PFSK-1 (cell line): Measurements from ENCODE around the gene ZNF746. TPM values are rescaled to one million over a fixed set of nuclear protein-coding genes. Genes with fewer than 3 reads are reported as not detected.

Experiments
- FOXP2 ChIP-seq: optimal IDR thresholded peaks from 2 replicates; pipeline ENCODE3; 2011; ENCODE audit warnings: borderline replicate concordance, control low read depth, inconsistent platforms; ENCODE audit not compliant: insufficient read depth; ENCODE audit errors: extremely low read length, extremely low read depth
- POLR2AphosphoS5 ChIP-seq: IDR thresholded peaks from 2 replicates; pipeline ENCODE4 v1.6.1; 2012; ENCODE audit warnings: low read depth, mild to moderate bottlenecking, control low read depth, low read length, moderate library complexity
- SIN3A ChIP-seq: IDR thresholded peaks from 2 replicates; pipeline ENCODE4 v1.6.1; 2012; ENCODE audit warnings: mild to moderate bottlenecking, low read length, moderate library complexity, borderline replicate concordance; ENCODE audit not compliant: insufficient read depth
- TAF1 ChIP-seq: IDR thresholded peaks from 2 replicates; pipeline ENCODE4 v1.6.1; 2012; ENCODE audit warnings: low read length, control low read depth, borderline replicate concordance; ENCODE audit not compliant: insufficient read depth
- polyA plus RNA-seq: library from polyadenylated mRNA; unstranded; fragments of >200 nt; gene quantifications from one replicate; pipeline ENCODE4 v1.2.1, GENCODE V29; 2012; ENCODE audit warnings: low read depth, missing spikeins; ENCODE audit not compliant: insufficient read length
- TF ChIP-seq, protein P1 (sequence below), 2 experiments: IDR thresholded peaks; 2 replicates each; pipeline versions ENCODE4 v1.6.1 to v1.8.0; 2011 to 2012; ENCODE audit warnings: low read depth in 2 of 2, low read length in 2 of 2, control low read depth in 1 of 2, inconsistent platforms in 1 of 2, mild to moderate bottlenecking in 1 of 2, moderate library complexity in 1 of 2; ENCODE audit not compliant: insufficient read depth in 1 of 2

The ZNF746 gene
- polyA plus RNA-seq = 16.3 TPM

DNA sequence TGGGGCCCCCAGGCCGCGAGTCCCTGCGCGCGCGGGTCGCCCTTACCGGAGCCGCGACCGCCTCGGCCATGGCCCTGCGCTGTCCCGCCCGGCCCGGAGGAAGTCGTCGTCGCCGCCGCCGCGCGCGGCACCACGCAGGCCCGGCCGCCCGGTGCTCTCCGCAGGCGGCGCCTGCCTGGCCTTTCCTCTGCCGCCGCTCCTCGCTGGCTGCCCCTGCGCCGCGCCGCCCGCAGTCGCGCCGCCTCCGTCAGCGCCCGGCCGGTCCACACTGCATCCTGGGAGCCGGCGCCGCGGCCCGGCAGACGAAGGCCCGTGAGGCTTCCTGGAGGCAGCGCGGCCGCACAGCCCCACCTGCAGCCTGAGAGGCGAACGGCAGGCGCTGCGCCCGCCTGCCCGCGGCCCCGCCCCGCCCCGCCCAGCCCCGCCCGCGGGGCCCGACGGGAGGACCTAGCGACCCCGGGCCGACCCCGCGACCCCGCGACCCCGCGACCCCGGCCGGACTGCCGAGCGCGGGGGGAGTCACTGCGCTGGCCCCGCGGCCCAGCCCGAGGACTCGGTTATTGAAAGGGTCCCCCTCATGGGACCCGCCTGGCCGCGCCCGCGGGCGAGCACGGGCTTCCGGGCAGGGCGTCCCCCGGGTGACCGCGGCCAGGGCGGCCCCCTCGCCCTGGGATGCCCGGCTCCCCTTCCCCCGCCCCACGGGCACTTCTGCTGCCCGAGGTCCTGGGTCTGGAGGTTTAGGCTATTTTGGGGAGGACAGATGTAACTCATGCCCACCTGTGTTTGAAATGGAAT is at the start of gene ZNF746:
ZNF746 (minus strand) TSS at position 343 of the 795 bp plus-strand sequence; CDS start at position 70, 273 bp downstream.
- TF ChIP-seq SIN3A (no peak), POLR2AphosphoS5 (no peak; the same call in 1 of the 2 replicates), TAF1 (no peak), FOXP2 (peak; percentile 88)
- TF ChIP-seq, protein P1, sequence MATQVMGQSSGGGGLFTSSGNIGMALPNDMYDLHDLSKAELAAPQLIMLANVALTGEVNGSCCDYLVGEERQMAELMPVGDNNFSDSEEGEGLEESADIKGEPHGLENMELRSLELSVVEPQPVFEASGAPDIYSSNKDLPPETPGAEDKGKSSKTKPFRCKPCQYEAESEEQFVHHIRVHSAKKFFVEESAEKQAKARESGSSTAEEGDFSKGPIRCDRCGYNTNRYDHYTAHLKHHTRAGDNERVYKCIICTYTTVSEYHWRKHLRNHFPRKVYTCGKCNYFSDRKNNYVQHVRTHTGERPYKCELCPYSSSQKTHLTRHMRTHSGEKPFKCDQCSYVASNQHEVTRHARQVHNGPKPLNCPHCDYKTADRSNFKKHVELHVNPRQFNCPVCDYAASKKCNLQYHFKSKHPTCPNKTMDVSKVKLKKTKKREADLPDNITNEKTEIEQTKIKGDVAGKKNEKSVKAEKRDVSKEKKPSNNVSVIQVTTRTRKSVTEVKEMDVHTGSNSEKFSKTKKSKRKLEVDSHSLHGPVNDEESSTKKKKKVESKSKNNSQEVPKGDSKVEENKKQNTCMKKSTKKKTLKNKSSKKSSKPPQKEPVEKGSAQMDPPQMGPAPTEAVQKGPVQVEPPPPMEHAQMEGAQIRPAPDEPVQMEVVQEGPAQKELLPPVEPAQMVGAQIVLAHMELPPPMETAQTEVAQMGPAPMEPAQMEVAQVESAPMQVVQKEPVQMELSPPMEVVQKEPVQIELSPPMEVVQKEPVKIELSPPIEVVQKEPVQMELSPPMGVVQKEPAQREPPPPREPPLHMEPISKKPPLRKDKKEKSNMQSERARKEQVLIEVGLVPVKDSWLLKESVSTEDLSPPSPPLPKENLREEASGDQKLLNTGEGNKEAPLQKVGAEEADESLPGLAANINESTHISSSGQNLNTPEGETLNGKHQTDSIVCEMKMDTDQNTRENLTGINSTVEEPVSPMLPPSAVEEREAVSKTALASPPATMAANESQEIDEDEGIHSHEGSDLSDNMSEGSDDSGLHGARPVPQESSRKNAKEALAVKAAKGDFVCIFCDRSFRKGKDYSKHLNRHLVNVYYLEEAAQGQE (IDR thresholded peaks at IDR 0.05; ENCODE audit: insufficient read depth in 1 of 2, low read depth in 2 of 2, low read length in 2 of 2) = 0 out of 4 replicates have a peak, but pooled peaks of 1 of the 2 experiments have one; percentile 40

DNA sequence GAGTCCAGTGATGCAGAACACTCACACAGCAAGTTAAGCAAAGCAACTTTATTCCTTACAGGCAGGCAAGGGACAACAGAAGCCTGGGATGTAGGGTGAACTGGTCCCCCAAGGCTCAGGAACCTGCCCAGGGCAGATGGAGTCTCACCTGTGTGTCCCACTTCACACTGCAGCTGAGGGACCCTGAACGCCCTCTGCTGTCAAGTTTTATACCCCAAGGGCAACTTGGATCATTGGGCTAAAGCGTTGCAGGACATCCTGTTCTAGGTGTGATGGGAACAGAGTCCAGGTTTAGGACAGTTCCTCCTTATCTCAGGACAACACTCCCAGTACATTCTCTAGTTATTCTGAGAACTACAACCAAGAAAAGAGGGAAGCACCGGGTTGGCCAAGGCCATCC is 49.5 kb upstream of the ZNF746 start:
- TF ChIP-seq FOXP2 (no peak), POLR2AphosphoS5 (0 out of 2 replicates have a peak, but pooled peaks have one; percentile 7)

DNA sequence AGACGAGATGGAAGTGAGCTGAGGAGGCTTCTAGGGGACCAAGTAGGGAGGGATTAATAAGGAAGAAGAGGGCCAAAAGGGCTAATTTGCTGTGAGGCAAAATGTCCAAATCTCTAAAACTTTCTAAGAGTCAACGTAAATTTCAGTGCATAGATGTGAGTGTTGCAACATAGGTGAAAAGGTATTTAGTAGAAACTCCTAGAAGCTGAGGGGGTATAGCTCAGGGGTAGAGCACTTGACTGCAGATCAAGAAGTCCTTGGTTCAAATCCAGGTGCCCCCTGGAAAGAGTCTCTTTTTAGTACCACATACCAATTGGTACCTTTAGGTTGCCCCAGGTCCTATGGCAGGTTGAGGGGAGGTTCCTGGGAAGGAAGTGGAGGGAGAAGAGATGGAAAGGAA is 48.7 kb upstream of the ZNF746 start:
- TF ChIP-seq POLR2AphosphoS5 (no peak), TAF1 (no peak), SIN3A (no peak), FOXP2 (no peak)
- TF ChIP-seq, protein P1 (IDR thresholded peaks at IDR 0.05; ENCODE audit: insufficient read depth in 1 of 2, low read depth in 2 of 2, low read length in 2 of 2) = no peak

DNA sequence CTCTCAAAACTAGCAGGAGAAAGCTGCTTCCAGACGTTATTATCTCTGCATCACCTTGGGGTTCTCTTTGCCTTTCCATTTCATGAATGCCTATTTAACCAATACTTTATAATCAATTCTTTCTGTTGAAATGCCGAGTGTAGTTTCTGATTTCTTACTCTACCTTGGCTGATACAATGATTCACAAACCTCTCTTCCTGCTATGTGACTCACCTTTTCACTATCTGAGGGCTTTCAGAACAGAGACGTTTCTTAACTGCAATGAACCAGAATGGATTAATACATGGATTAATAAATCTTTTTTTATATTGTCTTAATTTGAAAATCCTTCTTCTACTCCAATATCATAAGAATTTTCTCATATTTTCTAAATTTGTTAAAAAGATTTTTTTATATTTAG is 46.4 kb upstream of the ZNF746 start:
- TF ChIP-seq SIN3A (no peak), POLR2AphosphoS5 (no peak), FOXP2 (no peak), TAF1 (no peak)
- TF ChIP-seq, protein P1 (IDR thresholded peaks at IDR 0.05; ENCODE audit: insufficient read depth in 1 of 2, low read depth in 2 of 2, low read length in 2 of 2) = no peak

- TF ChIP-seq POLR2AphosphoS5 (no peak), FOXP2 (no peak), TAF1 (no peak), SIN3A (no peak)
- TF ChIP-seq, protein P1 (IDR thresholded peaks at IDR 0.05; ENCODE audit: insufficient read depth in 1 of 2, low read depth in 2 of 2, low read length in 2 of 2) = no peak
Observed at GRCh38 chr7:149532654-149533053, 35.0 kb upstream of the ZNF746 start.
